Mesenchymal stem cell (in vitro differentiated cells and primary cell): ENCODE data around the gene ADI1.

Experiments used
- DNase-seq: peaks from one replicate; pipeline ENCODE4 v3.0.0-alpha.2; 2013
- H2AFZ ChIP-seq: one replicate; pipeline ENCODE4 v1.6.1; 2013; ENCODE audit warnings: low read depth, mild to moderate bottlenecking, control low read depth, inconsistent platforms, low read length, moderate library complexity
- H2AK5ac ChIP-seq: 2 replicates; pipeline ENCODE4 v1.6.1; 2013; ENCODE audit warnings: low read length, moderate library complexity, mild to moderate bottlenecking, inconsistent platforms; ENCODE audit not compliant: severe bottlenecking
- H2BK120ac ChIP-seq: one replicate; pipeline ENCODE4 v1.6.1; 2013; ENCODE audit warnings: low read depth, mild to moderate bottlenecking, inconsistent platforms, low read length, moderate library complexity
- H2BK12ac ChIP-seq, 2 experiments: one replicate each; pipeline ENCODE4 v1.6.1; 2013; ENCODE audit warnings: inconsistent platforms in 2 of 2, low read length in 2 of 2, mild to moderate bottlenecking in 2 of 2, moderate library complexity in 2 of 2, control low read depth in 1 of 2
- H2BK15ac ChIP-seq: one replicate; pipeline ENCODE4 v1.6.1; 2013; ENCODE audit warnings: mild to moderate bottlenecking, low read depth, inconsistent platforms; ENCODE audit not compliant: poor library complexity, severe bottlenecking
- H2BK5ac ChIP-seq: 2 replicates; pipeline ENCODE4 v1.6.1; 2013; ENCODE audit warnings: low read depth, mild to moderate bottlenecking, low read length, control low read depth, inconsistent platforms; ENCODE audit not compliant: poor library complexity, severe bottlenecking
- H3K14ac ChIP-seq, 2 experiments: one replicate each; pipeline ENCODE4 v1.6.1; 2013; ENCODE audit warnings: inconsistent platforms in 2 of 2, low read length in 2 of 2, control low read depth in 1 of 2, mild to moderate bottlenecking in 1 of 2, moderate library complexity in 1 of 2
- H3K18ac ChIP-seq, 2 experiments: one replicate each; pipeline ENCODE4 v1.6.1; 2013; ENCODE audit warnings: inconsistent platforms in 2 of 2, low read length in 2 of 2, control low read depth in 1 of 2, low read depth in 1 of 2, mild to moderate bottlenecking in 1 of 2
- H3K23ac ChIP-seq, 2 experiments: one replicate each; pipeline ENCODE4 v1.6.1; 2013; ENCODE audit warnings: inconsistent platforms in 2 of 2, low read length in 2 of 2, mild to moderate bottlenecking in 2 of 2, moderate library complexity in 2 of 2, control low read depth in 1 of 2
- H3K27ac ChIP-seq: 2 replicates; pipeline ENCODE4 v1.5.1; 2013; ENCODE audit warnings: mild to moderate bottlenecking, moderate library complexity, low read length, control low read depth, inconsistent platforms; ENCODE audit not compliant: poor library complexity, severe bottlenecking
- H3K27me3 ChIP-seq, 2 experiments: 2 replicates each; pipeline versions ENCODE4 v1.6.1 to v1.7.0; 2013; ENCODE audit warnings: low read length in 2 of 2, mild to moderate bottlenecking in 2 of 2, moderate library complexity in 2 of 2, control low read depth in 1 of 2, inconsistent platforms in 1 of 2; ENCODE audit not compliant: control insufficient read depth in 1 of 2, insufficient read depth in 1 of 2
- H3K36me3 ChIP-seq, 2 experiments: 2 replicates each; pipeline versions ENCODE4 v1.6.1 to v1.7.0; 2013; ENCODE audit warnings: low read length in 2 of 2, control low read depth in 1 of 2, inconsistent platforms in 1 of 2, low read depth in 1 of 2, mild to moderate bottlenecking in 1 of 2; ENCODE audit not compliant: insufficient read depth in 2 of 2, control insufficient read depth in 1 of 2
- H3K4ac ChIP-seq, 2 experiments: one replicate each; pipeline ENCODE4 v1.6.1; 2013; ENCODE audit warnings: inconsistent platforms in 2 of 2, low read length in 2 of 2, mild to moderate bottlenecking in 2 of 2, moderate library complexity in 2 of 2, control low read depth in 1 of 2, low read depth in 1 of 2
- H3K4me1 ChIP-seq: 2 replicates; pipeline ENCODE4 v1.6.1; 2013; ENCODE audit warnings: low read depth, low read length, control low read depth; ENCODE audit not compliant: control insufficient read depth, insufficient read depth
- H3K4me2 ChIP-seq: 2 replicates; pipeline ENCODE4 v1.6.1; 2013; ENCODE audit warnings: low read length, mild to moderate bottlenecking, inconsistent platforms; ENCODE audit not compliant: poor library complexity, severe bottlenecking
- H3K4me3 ChIP-seq, 2 experiments: 2 replicates each; pipeline versions ENCODE4 v1.5.1 to v1.7.0; 2013; ENCODE audit warnings: low read length in 2 of 2, mild to moderate bottlenecking in 2 of 2, control low read depth in 1 of 2, low read depth in 1 of 2; ENCODE audit not compliant: insufficient read depth in 1 of 2
- H3K79me1 ChIP-seq: replicated peaks from 2 replicates; pipeline ENCODE4 v1.6.1; 2013; ENCODE audit warnings: mild to moderate bottlenecking, control low read depth, low read length, inconsistent platforms; ENCODE audit not compliant: poor library complexity, severe bottlenecking
- H3K9ac ChIP-seq: 2 replicates; pipeline ENCODE4 v1.7.0; 2013; ENCODE audit warnings: mild to moderate bottlenecking, low read length, moderate library complexity
- H3K9me3 ChIP-seq: 2 replicates; pipeline ENCODE4 v1.7.0; 2013; ENCODE audit warnings: mild to moderate bottlenecking, low read length; ENCODE audit not compliant: control insufficient read depth
- H4K8ac ChIP-seq: one replicate; pipeline ENCODE4 v1.6.1; 2013; ENCODE audit warnings: inconsistent platforms, mild to moderate bottlenecking, low read length, moderate library complexity
- H4K91ac ChIP-seq: one replicate; pipeline ENCODE4 v1.6.1; 2013; ENCODE audit warnings: mild to moderate bottlenecking, low read length, inconsistent platforms
- WGBS: methylation state at CpG from one replicate; pipeline ENCODE4 v1.1.7; 2013; ENCODE audit warnings: mixed read lengths; 5-methylcytosine and 5-hydroxymethylcytosine counted together

Gene ADI1

GRCh38 chr2:3527886-3528785 is 8.8 kb upstream of the ADI1 start:
- H3K14ac ChIP-seq = peak overlapping the region in 1 of 2 experiments; percentile 58
- no peak overlapping the region for H2BK15ac ChIP-seq
- H2BK120ac ChIP-seq = no peak overlapping the region
- no peak overlapping the region for H4K91ac ChIP-seq
- peak overlapping the region; percentile 39 for H4K8ac ChIP-seq
- no peak overlapping the region for H3K9ac ChIP-seq
- WGBS = 96% methylated on average over 34 of the region's 40 CpGs
- H3K27ac ChIP-seq = no peak overlapping the region
- peaks cover under 1% of the 10 kb centered on the region for H3K79me1 ChIP-seq
- H3K23ac ChIP-seq = no peak overlapping the region
- no peak overlapping the region for H2AK5ac ChIP-seq
- H3K4me2 ChIP-seq = no peak overlapping the region
- no peak overlapping the region for H2BK5ac ChIP-seq
- H3K9me3 ChIP-seq = no peaks in the 10 kb centered on the region
- H3K4me3 ChIP-seq = no peak overlapping the region
- peaks cover 5 to 22% of the 10 kb centered on the region in 2 experiments for H3K36me3 ChIP-seq
- no peak overlapping the region for H2AFZ ChIP-seq
- DNase-seq = no peak
- no peaks in the 10 kb centered on the region for H3K27me3 ChIP-seq
- no peak overlapping the region for H3K4ac ChIP-seq
- H3K18ac ChIP-seq = peak overlapping the region in 1 of 2 experiments; percentile 43
- H3K4me1 ChIP-seq = peaks cover 5% of the 10 kb centered on the region
- H2BK12ac ChIP-seq = peak overlapping the region in 1 of 2 experiments; percentile 68

GRCh38 chr2:3526871-3527270 is 7.5 kb upstream of the ADI1 start:
- H3K9me3 ChIP-seq = no peaks in the 10 kb centered on the region
- H2AK5ac ChIP-seq = no peak overlapping the region
- H2BK12ac ChIP-seq = peak overlapping the region in 1 of 2 experiments; percentile 54
- no peak overlapping the region for H3K4ac ChIP-seq
- H3K79me1 ChIP-seq = no peaks in the 10 kb centered on the region
- no peak overlapping the region for H3K9ac ChIP-seq
- no peak overlapping the region for H3K23ac ChIP-seq
- H3K27ac ChIP-seq = no peak overlapping the region
- WGBS = 97% methylated on average over 16 of the region's 22 CpGs
- H3K4me2 ChIP-seq = no peak overlapping the region
- no peak overlapping the region for H2BK120ac ChIP-seq
- no peak overlapping the region for H2BK5ac ChIP-seq
- no peak overlapping the region for H3K4me3 ChIP-seq
- peak overlapping the region in 1 of 2 experiments; percentile 48 for H3K18ac ChIP-seq
- DNase-seq = no peak
- H2AFZ ChIP-seq = no peak overlapping the region
- H3K36me3 ChIP-seq = peaks cover 1 to 16% of the 10 kb centered on the region in 2 experiments
- no peak overlapping the region for H3K14ac ChIP-seq
- H3K4me1 ChIP-seq = peaks cover 5% of the 10 kb centered on the region
- no peak overlapping the region for H4K8ac ChIP-seq
- no peak overlapping the region for H4K91ac ChIP-seq
- no peaks in the 10 kb centered on the region for H3K27me3 ChIP-seq
- H2BK15ac ChIP-seq = no peak overlapping the region

GRCh38 chr2:3523551-3524041 is 4.3 kb upstream of the ADI1 start:
- H2BK12ac ChIP-seq = no peak overlapping the region
- no peaks in the 10 kb centered on the region for H3K27me3 ChIP-seq
- no peak overlapping the region for H3K27ac ChIP-seq
- no peak overlapping the region for H4K8ac ChIP-seq
- peak; percentile 37 for DNase-seq
- no peak overlapping the region for H2BK15ac ChIP-seq
- peak overlapping the region in 1 of 2 experiments; percentile 49 for H3K4me3 ChIP-seq
- H2BK120ac ChIP-seq = no peak overlapping the region
- 44% methylated on average over 4 of the region's 4 CpGs for WGBS
- no peak overlapping the region for H3K4ac ChIP-seq
- H3K9ac ChIP-seq = peak overlapping the region; percentile 53
- no peaks in the 10 kb centered on the region for H3K9me3 ChIP-seq
- H3K23ac ChIP-seq = no peak overlapping the region
- peaks cover 4% of the 10 kb centered on the region for H3K79me1 ChIP-seq
- peaks cover 0 to 8% of the 10 kb centered on the region in 2 experiments for H3K36me3 ChIP-seq
- H4K91ac ChIP-seq = no peak overlapping the region
- no peak overlapping the region for H3K14ac ChIP-seq
- H2AFZ ChIP-seq = no peak overlapping the region
- no peak overlapping the region for H3K4me2 ChIP-seq
- H2BK5ac ChIP-seq = no peak overlapping the region
- H3K18ac ChIP-seq = no peak overlapping the region
- no peak overlapping the region for H2AK5ac ChIP-seq
- H3K4me1 ChIP-seq = peaks cover 9% of the 10 kb centered on the region

- no peak overlapping the region for H2AK5ac ChIP-seq
- WGBS = 58% methylated on average over 12 of the region's 13 CpGs
- no peaks in the 10 kb centered on the region for H3K27me3 ChIP-seq
Measured at GRCh38 chr2:3522961-3523421, 3.7 kb upstream of the ADI1 start.

More at GRCh38 chr2:3522961-3523421, 3.7 kb upstream of the ADI1 start:
- H3K9me3 ChIP-seq = no peaks in the 10 kb centered on the region
- H2BK15ac ChIP-seq = peak overlapping the region; percentile 33
- peak overlapping the region in 1 of 2 experiments; percentile 49 for H3K4me3 ChIP-seq
- H3K9ac ChIP-seq = peak overlapping the region; percentile 53
- no peak overlapping the region for H4K8ac ChIP-seq
- H3K4me1 ChIP-seq = peaks cover 7% of the 10 kb centered on the region
- no peak overlapping the region for H2AFZ ChIP-seq
- H4K91ac ChIP-seq = no peak overlapping the region
- DNase-seq = peak; percentile 43
- no peak overlapping the region for H3K18ac ChIP-seq
- H3K4ac ChIP-seq = peak overlapping the region in 1 of 2 experiments; percentile 7
- peaks cover 0 to 2% of the 10 kb centered on the region in 2 experiments for H3K36me3 ChIP-seq
- H3K79me1 ChIP-seq = peaks cover 4% of the 10 kb centered on the region
- no peak overlapping the region for H3K27ac ChIP-seq
- no peak overlapping the region for H3K23ac ChIP-seq
- H2BK12ac ChIP-seq = peak overlapping the region; percentile 2 to 55
- no peak overlapping the region for H2BK5ac ChIP-seq
- no peak overlapping the region for H3K14ac ChIP-seq
- no peak overlapping the region for H2BK120ac ChIP-seq
- H3K4me2 ChIP-seq = no peak overlapping the region
